Bone marrow (tissue), 2 donors: Measurements from ENCODE around the gene KLLN.
A peak's percentile ranks its signal among the peaks of the same experiment; 100 is the strongest.
"Not testable (repeated sequence)": the region's sequence is repeated elsewhere in the genome, so short reads cannot be mapped to it uniquely, and the experiment has no call there.

ENCODE experiments used
- DNase-seq, 2 donors: peaks; one replicate each; lab custom pipeline; 2025; lab: John Stamatoyannopoulos, UW

Gene KLLN

DNA sequence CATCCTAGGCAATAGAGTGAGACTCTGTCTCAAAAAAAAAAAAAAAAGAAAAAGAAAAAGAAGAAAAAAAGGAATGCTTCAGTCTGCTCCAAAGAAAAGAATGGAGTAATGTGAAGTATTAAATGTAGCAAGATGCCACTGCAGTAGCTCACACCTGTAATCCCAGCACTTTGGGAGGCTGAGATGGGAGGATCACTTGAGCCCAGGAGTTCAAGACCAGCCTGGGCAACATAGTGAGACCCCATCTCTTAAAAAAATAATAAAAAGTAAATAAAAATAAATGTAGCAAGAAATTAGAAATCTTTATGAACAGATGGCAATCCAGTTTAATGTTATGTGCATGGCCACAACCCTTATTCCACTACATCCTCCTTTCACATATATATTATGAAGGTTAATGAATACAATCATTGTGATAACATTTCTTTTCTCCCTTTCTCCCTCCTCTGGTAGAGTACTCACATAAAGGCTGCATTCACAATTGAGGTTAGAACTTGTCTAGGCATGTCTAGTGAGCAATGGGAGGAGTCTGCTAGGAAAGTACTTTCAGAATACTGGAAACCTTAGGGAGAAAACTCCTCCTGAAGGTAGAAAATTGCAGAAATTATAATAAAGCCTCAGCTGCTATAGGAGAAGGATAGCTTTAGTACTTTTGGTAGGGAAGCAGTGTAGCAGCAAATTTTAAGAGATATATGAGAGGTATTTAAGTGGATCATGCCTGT is 20.4 kb downstream of the KLLN start:
- DNase-seq, result no peak

GRCh38 chr10:87842220-87842641 is 21.1 kb downstream of the KLLN start:
- no peak for DNase-seq

DNA sequence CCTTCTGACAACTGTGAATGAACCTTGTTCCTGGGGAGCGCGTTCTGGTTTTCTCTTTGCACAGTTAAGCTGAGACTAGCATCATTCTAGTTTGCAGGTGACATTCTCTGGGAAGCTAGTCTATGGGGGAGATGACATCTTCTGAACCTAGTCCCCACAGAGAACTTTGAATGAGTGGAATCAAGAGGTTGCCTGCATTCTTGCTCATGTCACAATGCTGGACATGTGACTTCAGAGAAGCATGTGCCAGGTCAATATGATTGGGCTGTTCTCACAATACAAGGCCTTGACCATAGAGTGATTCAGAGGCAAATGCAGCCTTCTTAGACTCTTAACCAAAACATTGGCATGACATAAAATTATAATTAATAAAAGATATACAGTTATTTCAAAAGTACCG is 22.1 kb downstream of the KLLN start:
- DNase-seq, result no peak

- no peak for DNase-seq
Measured at GRCh38 chr10:87838650-87839049, 24.7 kb downstream of the KLLN start.

DNA sequence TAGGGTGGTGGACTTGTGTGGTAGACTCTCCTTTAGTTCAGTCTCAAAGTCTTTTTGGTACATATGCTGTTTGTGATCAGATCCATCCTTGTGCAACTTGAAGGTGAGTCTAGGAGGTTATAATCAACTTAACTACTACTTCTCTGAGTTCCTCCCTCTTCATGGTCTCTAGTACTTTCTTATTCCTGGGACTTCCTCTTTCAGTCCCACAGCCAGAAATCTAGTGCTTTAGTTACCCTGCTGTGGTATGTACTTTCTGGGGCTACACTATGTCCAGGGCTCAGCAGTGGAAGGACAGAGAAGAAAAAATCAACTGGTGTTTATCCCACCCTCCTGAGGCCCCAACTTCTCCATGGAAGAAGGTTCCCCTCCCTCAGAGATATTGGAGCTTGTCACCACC is 25.9 kb downstream of the KLLN start:
- peak in 1 of 2 donors; percentile 28 for DNase-seq

DNA sequence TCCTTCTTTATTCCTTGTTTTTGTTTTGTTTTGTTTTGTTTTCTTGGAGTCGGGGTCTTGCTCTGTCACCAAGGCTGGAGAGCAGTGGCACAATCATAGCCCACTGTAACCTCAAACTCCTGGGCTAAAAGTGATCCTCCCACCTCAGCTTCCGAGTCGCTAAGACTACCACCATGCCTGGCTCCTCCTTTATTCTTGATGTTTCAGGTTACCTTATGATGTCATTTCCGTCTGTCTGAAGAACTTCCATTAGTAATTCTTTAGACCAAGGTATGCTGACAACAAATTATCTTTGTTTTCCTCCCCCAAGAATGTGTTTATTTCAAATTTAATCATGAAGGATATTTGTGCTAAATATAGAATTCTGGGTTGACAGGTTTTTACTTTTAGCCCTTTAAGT is 27.2 kb downstream of the KLLN start:
- no peak for DNase-seq

- DNase-seq, result no peak
Measured at GRCh38 chr10:87829986-87830729, 33.2 kb downstream of the KLLN start.

GRCh38 chr10:87829051-87829450 is 34.3 kb downstream of the KLLN start:
- not testable (repeated sequence) for DNase-seq

DNA sequence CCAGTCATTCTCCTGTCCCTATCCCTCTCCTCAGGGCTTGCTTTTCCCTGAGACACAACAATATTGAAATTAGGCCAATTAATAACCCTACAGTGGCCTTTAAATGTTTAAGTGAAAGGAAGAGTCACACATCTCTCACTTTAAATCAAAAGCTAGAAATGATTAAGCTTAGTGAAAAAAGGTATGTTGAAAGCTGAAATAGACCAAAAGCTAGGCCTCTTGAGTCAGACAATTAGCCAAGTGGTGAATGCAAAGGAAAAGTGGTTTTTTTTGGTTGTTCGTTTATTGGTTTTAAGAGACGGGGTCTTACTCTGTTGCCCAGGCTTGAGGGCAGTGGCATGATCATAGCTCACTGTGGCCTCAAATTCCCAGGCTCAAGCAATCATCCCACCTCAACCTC is 35.7 kb downstream of the KLLN start:
- no peak for DNase-seq

DNA sequence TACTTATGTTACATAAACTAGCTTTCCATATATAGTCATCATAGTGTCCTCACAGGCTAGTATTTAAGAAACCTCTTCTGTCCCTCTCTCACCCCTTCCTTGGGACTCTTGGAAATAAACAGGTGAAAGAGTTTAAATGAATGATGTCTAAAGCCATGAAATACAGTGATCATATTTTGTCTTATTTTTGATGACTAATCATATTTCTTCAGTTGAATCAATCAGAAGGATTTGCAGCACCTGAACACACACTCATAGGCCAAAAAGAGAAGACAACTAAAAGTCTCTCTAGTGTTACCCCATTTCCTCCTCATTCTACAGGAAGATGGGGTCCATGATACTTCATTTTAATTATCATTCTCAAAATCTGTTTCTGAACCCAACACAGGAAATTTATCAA is 36.7 kb downstream of the KLLN start:
- no peak for DNase-seq

- DNase-seq, result no peak
Measured at GRCh38 chr10:87819289-87819585, 44.1 kb downstream of the KLLN start.

DNA sequence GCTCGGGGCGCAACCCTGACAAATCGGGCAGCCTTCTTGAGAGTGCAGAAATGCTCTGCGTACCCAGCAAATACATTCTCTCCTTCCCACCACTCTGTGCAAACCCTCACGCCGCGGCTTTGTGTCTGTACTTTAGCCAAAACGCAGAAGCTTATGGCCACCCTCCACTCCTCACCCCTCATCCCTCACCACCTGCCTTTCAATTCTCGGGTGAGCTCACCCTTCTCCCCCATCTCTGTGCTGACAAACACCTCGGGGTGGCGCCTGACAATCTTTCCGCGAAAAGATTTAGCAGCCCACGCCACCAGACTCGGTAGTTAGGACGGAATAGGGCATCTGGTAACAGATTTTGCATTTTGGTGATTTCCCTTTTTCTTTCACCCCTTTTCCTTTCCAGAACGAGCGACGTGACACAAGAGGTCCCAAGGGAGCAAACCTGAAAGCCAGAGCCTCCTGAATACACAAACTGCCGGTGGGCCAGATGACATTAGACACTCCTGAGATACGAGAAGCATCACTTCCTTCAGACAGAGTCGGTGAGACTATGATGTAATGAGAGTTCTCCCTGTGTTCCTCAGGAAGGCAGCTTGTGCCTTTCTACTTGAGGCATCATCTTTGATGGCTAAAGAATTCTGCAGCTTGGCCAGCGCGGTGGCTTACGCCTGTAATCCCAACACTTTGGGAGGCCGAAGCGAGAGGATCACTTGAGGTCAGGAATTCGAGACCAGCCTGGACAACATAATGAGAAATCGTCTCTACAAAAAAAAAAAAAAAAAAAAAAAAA is 44.6 kb downstream of the KLLN start:
- DNase-seq, result peak; percentile 14 to 23

DNA sequence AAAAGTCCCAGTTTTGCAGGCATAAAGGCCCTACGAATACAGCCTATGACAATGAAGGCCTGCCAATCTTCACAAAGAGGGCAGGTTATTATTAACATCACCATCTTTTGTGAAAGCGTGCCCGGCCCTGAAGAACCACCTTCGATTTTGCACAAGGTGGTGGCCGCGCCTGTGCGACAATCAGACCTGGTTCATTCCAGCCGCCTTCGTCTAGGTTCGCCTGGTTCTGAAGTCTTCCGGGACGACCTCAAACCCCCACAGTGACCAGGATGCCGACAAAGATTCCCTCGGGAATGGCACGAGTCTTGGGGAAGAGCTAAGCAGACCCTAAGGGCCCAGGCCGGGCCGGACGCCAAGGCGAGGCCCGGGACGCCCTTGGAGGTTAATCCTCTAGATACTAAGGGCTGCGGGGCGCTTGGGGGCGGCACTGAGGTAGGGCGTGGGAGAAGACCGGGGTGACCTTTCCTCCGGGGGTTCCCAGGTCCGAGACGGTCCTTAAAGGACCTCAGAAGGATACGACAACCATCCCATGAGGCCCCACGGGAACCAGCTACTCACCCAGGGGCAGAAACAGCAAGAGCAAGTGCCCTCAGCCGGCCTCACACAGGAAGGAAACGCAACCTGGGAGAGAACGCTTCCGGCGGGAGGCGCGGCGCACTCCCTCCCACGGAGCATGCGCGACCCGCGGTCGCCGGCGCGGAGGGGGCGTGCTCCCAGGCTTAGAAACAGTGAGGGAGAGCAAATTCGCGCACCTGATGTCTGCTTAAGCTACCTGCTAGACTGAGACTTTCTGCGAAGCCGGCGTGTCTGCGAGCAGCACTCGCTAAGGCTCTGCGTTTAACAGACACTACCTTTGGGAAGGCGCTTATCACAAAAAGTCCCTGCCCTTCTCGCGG is 45.5 kb downstream of the KLLN start, which contains the start of gene ATAD1:
ATAD1 (minus strand) TSS at position 618 of the 896 bp plus-strand sequence. CDS start 3,627 bp downstream, outside the sequence.
- DNase-seq, result peak; percentile 63 to 76

DNA sequence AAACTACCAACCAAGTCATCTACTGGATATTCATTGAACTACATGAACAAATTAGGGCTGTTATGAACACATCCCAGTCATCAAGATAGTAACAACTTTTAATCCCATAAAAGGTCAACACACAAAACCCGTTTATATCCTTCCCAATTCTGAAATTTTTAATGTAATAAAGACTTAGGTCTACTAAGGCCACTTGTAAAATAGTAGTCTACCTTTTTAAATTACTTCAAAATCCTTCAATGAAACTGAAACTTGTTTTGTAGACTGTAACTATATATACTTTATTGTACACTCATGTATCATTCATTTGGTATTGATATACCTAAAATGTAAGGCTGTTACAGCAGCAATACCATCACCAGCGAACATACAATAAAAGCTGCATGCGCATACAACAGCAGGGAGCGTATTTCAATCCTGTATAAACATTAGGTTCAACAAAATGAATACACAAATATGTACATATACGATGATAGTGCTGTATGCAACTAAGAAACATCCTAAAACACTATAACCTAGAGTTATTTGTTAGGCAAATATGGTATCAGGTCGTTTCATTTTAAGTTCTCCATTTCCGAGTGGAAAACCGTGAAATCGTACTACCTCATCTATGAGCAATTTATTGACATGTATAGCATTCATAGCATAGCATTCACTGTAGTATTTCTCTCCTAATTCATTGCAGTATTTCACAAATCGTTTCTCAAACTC is 46.3 kb downstream of the KLLN start:
- no peak for DNase-seq

DNA sequence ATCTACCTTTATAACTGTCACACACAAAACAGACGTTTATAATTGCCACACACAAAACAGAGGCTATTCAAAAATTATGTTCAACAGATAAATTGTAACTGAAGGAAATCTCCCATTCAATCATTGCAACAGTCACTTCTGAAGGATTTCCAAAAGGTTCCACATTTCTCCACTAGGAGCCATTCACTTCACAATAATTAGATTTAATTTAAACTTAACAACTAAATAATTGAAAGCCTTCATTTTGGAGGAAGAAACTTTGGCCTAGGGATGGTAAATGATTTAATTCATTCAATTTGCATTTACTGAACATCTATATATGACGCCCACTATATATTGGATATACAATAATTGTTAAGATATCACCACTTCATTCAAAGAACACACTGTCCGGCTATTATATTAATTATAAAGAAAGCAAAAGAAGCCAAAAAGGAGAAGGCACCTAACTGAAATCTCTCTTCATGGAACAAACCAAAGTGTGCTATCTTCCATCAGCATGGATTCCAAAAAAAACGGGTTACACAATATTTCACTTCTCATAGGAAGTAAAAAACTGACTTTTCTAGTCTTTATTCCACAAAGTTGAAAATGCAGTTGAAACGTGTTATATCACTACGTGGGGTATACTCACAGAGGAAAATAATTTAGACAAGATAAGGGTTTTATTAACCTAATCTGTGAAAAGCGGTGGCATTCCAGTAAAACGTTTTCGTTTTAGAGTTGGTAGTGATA is 47.0 kb downstream of the KLLN start:
- DNase-seq, result no peak
